Memory B cell (primary cell): ENCODE data around the gene KIF20B.

Experiments used
- ATAC-seq: fragments of 150-1000 bp; cut with Tn5 transposase; 2 replicates; pipeline ENCODE4 v1.10.0; 2021; ENCODE audit warnings: low read depth, mild to moderate bottlenecking, moderate library complexity
- DNase-seq, 2 donors: peaks; one replicate each; pipeline ENCODE4 v3.0.0; 2022; ENCODE audit warnings: low spot score in 2 of 2
- H3K27ac Mint-ChIP-seq: one replicate; pipeline ENCODE4 v1.8.0; 2022; ENCODE audit warnings: mild to moderate bottlenecking, moderate library complexity, mixed read lengths
- H3K27me3 Mint-ChIP-seq: one replicate; pipeline ENCODE4 v1.8.0; 2022; ENCODE audit warnings: mixed read lengths
- H3K36me3 Mint-ChIP-seq: one replicate; pipeline ENCODE4 v1.8.0; 2022; ENCODE audit warnings: mild to moderate bottlenecking, mixed read lengths
- H3K4me1 Mint-ChIP-seq: one replicate; pipeline ENCODE4 v1.8.0; 2022; ENCODE audit warnings: mixed read lengths
- H3K4me3 Mint-ChIP-seq: one replicate; pipeline ENCODE4 v1.8.0; 2022; ENCODE audit warnings: mild to moderate bottlenecking, moderate library complexity, mixed read lengths
- H3K9me3 Mint-ChIP-seq: one replicate; pipeline ENCODE4 v1.8.0; 2022; ENCODE audit warnings: mixed read lengths

Gene KIF20B

GRCh38 chr10:89669985-89670384 is 31.4 kb upstream of the KIF20B start:
- no peak overlapping the region for H3K27ac Mint-ChIP-seq
- no peaks in the 10 kb centered on the region for H3K27me3 Mint-ChIP-seq
- no peak overlapping the region for H3K4me3 Mint-ChIP-seq
- ATAC-seq (no peak), DNase-seq (no peak)
- H3K4me1 Mint-ChIP-seq = no peaks in the 10 kb centered on the region
- H3K9me3 Mint-ChIP-seq = no peaks in the 10 kb centered on the region
- no peaks in the 10 kb centered on the region for H3K36me3 Mint-ChIP-seq

GRCh38 chr10:89670926-89671325 is 30.5 kb upstream of the KIF20B start:
- H3K27me3 Mint-ChIP-seq = no peaks in the 10 kb centered on the region
- no peak for ATAC-seq
- no peak for DNase-seq

GRCh38 chr10:89677341-89677740 is 24.0 kb upstream of the KIF20B start:
- Mint-ChIP-seq H3K4me1 (no peaks in the 10 kb centered on the region), H3K27ac (no peak overlapping the region), H3K9me3 (no peaks in the 10 kb centered on the region), H3K36me3 (no peaks in the 10 kb centered on the region), H3K27me3 (peaks cover 3% of the 10 kb centered on the region), H3K4me3 (no peak overlapping the region)
- ATAC-seq (no peak), DNase-seq (no peak)

More at GRCh38 chr10:89670926-89671325, 30.5 kb upstream of the KIF20B start:
- Mint-ChIP-seq H3K27ac (no peak overlapping the region), H3K4me1 (no peaks in the 10 kb centered on the region), H3K9me3 (no peaks in the 10 kb centered on the region), H3K36me3 (no peaks in the 10 kb centered on the region), H3K4me3 (no peak overlapping the region)

GRCh38 chr10:89679986-89680385 is 21.4 kb upstream of the KIF20B start:
- Mint-ChIP-seq H3K9me3 (no peaks in the 10 kb centered on the region), H3K36me3 (no peaks in the 10 kb centered on the region), H3K27ac (no peak overlapping the region), H3K4me3 (no peak overlapping the region), H3K27me3 (peaks cover 3% of the 10 kb centered on the region), H3K4me1 (no peaks in the 10 kb centered on the region)
- ATAC-seq (no peak), DNase-seq (no peak)

GRCh38 chr10:89683883-89684282 is 17.5 kb upstream of the KIF20B start:
- Mint-ChIP-seq H3K27me3 (peaks cover 3% of the 10 kb centered on the region), H3K36me3 (no peaks in the 10 kb centered on the region)

GRCh38 chr10:89684604-89685003 is 16.8 kb upstream of the KIF20B start:
- DNase-seq = no peak
- no peak overlapping the region for H3K27ac Mint-ChIP-seq
- H3K36me3 Mint-ChIP-seq = no peaks in the 10 kb centered on the region
- H3K9me3 Mint-ChIP-seq = no peaks in the 10 kb centered on the region
- ATAC-seq = no peak
- peaks cover 3% of the 10 kb centered on the region for H3K27me3 Mint-ChIP-seq
- peaks cover 4% of the 10 kb centered on the region for H3K4me1 Mint-ChIP-seq
- H3K4me3 Mint-ChIP-seq = no peak overlapping the region

More at GRCh38 chr10:89683883-89684282, 17.5 kb upstream of the KIF20B start:
- Mint-ChIP-seq H3K4me3 (no peak overlapping the region), H3K27ac (no peak overlapping the region), H3K4me1 (peaks cover 4% of the 10 kb centered on the region), H3K9me3 (no peaks in the 10 kb centered on the region)
- DNase-seq (no peak), ATAC-seq (no peak)

- peaks cover 4% of the 10 kb centered on the region for H3K4me1 Mint-ChIP-seq
- ATAC-seq = no peak
- H3K36me3 Mint-ChIP-seq = no peaks in the 10 kb centered on the region
Measured at GRCh38 chr10:89685936-89686335, 15.5 kb upstream of the KIF20B start.

GRCh38 chr10:89690027-89690426 is 11.4 kb upstream of the KIF20B start:
- Mint-ChIP-seq H3K4me1 (peaks cover 4% of the 10 kb centered on the region), H3K27ac (no peak overlapping the region), H3K4me3 (no peak overlapping the region), H3K36me3 (peaks cover 3% of the 10 kb centered on the region), H3K9me3 (no peaks in the 10 kb centered on the region), H3K27me3 (no peaks in the 10 kb centered on the region)
- ATAC-seq (no peak), DNase-seq (no peak)

More at GRCh38 chr10:89685936-89686335, 15.5 kb upstream of the KIF20B start:
- H3K4me3 Mint-ChIP-seq = no peak overlapping the region
- no peaks in the 10 kb centered on the region for H3K9me3 Mint-ChIP-seq
- no peak overlapping the region for H3K27ac Mint-ChIP-seq
- H3K27me3 Mint-ChIP-seq = no peaks in the 10 kb centered on the region
- no peak for DNase-seq

GRCh38 chr10:89692416-89692815 is 9.0 kb upstream of the KIF20B start:
- H3K4me1 Mint-ChIP-seq = peaks cover 4% of the 10 kb centered on the region
- no peaks in the 10 kb centered on the region for H3K27me3 Mint-ChIP-seq
- no peak overlapping the region for H3K4me3 Mint-ChIP-seq
- ATAC-seq (no peak), DNase-seq (no peak)
- H3K36me3 Mint-ChIP-seq = peaks cover 3% of the 10 kb centered on the region
- no peaks in the 10 kb centered on the region for H3K9me3 Mint-ChIP-seq
- H3K27ac Mint-ChIP-seq = no peak overlapping the region

- H3K27me3 Mint-ChIP-seq = no peaks in the 10 kb centered on the region
Measured at GRCh38 chr10:89693176-89693575, 8.2 kb upstream of the KIF20B start.

GRCh38 chr10:89695307-89695706 is 6.1 kb upstream of the KIF20B start:
- Mint-ChIP-seq H3K4me3 (no peak overlapping the region), H3K4me1 (peaks cover 3% of the 10 kb centered on the region), H3K9me3 (no peaks in the 10 kb centered on the region), H3K27me3 (no peaks in the 10 kb centered on the region), H3K36me3 (peaks cover 3% of the 10 kb centered on the region), H3K27ac (no peak overlapping the region)
- ATAC-seq = no peak
- no peak for DNase-seq

More at GRCh38 chr10:89693176-89693575, 8.2 kb upstream of the KIF20B start:
- Mint-ChIP-seq H3K4me1 (no peaks in the 10 kb centered on the region), H3K36me3 (peaks cover 3% of the 10 kb centered on the region), H3K27ac (no peak overlapping the region), H3K9me3 (no peaks in the 10 kb centered on the region), H3K4me3 (no peak overlapping the region)
- ATAC-seq = no peak
- no peak for DNase-seq

- Mint-ChIP-seq H3K36me3 (peaks cover 3% of the 10 kb centered on the region), H3K27ac (no peak overlapping the region), H3K4me3 (no peak overlapping the region), H3K4me1 (peaks cover 9% of the 10 kb centered on the region), H3K27me3 (no peaks in the 10 kb centered on the region), H3K9me3 (no peaks in the 10 kb centered on the region)
- ATAC-seq (no peak), DNase-seq (no peak)
Measured at GRCh38 chr10:89697946-89698345, 3.4 kb upstream of the KIF20B start.

GRCh38 chr10:89699581-89700064 is 1.8 kb upstream of the KIF20B start:
- Mint-ChIP-seq H3K36me3 (no peaks in the 10 kb centered on the region), H3K9me3 (no peaks in the 10 kb centered on the region), H3K4me1 (peaks cover 13% of the 10 kb centered on the region), H3K27ac (no peak overlapping the region), H3K27me3 (no peaks in the 10 kb centered on the region), H3K4me3 (peak overlapping the region; percentile 8)
- ATAC-seq (no peak), DNase-seq (no peak)

GRCh38 chr10:89700923-89701241 is 508 bp upstream of the KIF20B start:
- DNase-seq = no peak
- peak overlapping the region; percentile 98 for H3K4me3 Mint-ChIP-seq
- H3K4me1 Mint-ChIP-seq = peaks cover 13% of the 10 kb centered on the region
- peak overlapping the region; percentile 98 for H3K27ac Mint-ChIP-seq
- ATAC-seq = no peak
- H3K9me3 Mint-ChIP-seq = no peaks in the 10 kb centered on the region
- no peaks in the 10 kb centered on the region for H3K27me3 Mint-ChIP-seq
- no peaks in the 10 kb centered on the region for H3K36me3 Mint-ChIP-seq

- H3K27me3 Mint-ChIP-seq = no peaks in the 10 kb centered on the region
- H3K27ac Mint-ChIP-seq = peak overlapping the region; percentile 98
- peaks cover 13% of the 10 kb centered on the region for H3K4me1 Mint-ChIP-seq
- no peaks in the 10 kb centered on the region for H3K9me3 Mint-ChIP-seq
- H3K4me3 Mint-ChIP-seq = peak overlapping the region; percentile 98
- ATAC-seq (no peak), DNase-seq (peak; percentile 8 to 13)
- H3K36me3 Mint-ChIP-seq = peaks cover 6% of the 10 kb centered on the region
Measured at GRCh38 chr10:89702121-89702480, 711 bp downstream of the KIF20B start.
